Peyer's patch (tissue), 4 donors: ENCODE measurements around the gene GUCD1. TPM values are rescaled to one million over a fixed set of nuclear protein-coding genes. Genes with fewer than 3 reads are reported as not detected.
"Not testable (repeated sequence)": the region's sequence is repeated elsewhere in the genome, so short reads cannot be mapped to it uniquely, and the experiment has no call there.

ENCODE experiments used
- DNase-seq, 3 donors: peaks; one replicate each; pipeline ENCODE4 v3.0.0-alpha.2; 2017 to 2019
- H3K27ac ChIP-seq, 4 donors: fragments of 200-600 bp; sonication (generic); one replicate each; pipeline ENCODE4 v1.5.1; 2016 to 2019
- H3K27me3 ChIP-seq, 2 donors: fragments of 200-600 bp; sonication (generic); one replicate each; pipeline ENCODE4 v1.5.1; 2019
- H3K36me3 ChIP-seq, 3 donors: fragments of 200-600 bp; sonication (generic); one replicate each; pipeline ENCODE4 v1.5.1; 2016 to 2019
- H3K4me1 ChIP-seq, 4 donors: fragments of 200-600 bp; sonication (generic); one replicate each; pipeline ENCODE4 v1.5.1; 2016 to 2019
- H3K4me3 ChIP-seq, 4 donors: fragments of 200-600 bp; sonication (generic); 1 replicate in 3 of 4; 2 replicates in 1 of 4; pipeline ENCODE4 v1.5.1; 2016 to 2019; ENCODE audit warnings: mild to moderate bottlenecking in 1 of 4
- H3K9me3 ChIP-seq, 4 donors: fragments of 200-600 bp; sonication (generic); one replicate each; pipeline ENCODE4 v1.5.1; 2016 to 2019; ENCODE audit warnings: mild to moderate bottlenecking in 1 of 4
- CTCF ChIP-seq, 6 experiments: fragments of 450-650 bp in 4 of 6; fragments of 200-600 bp in 2 of 6; sonication (generic) in 1 of 6; IDR thresholded peaks; one replicate each; pipeline ENCODE4 v1.5.1; 2017 to 2019; ENCODE audit warnings: antibody characterized with exemption in 6 of 6, mild to moderate bottlenecking in 3 of 6, moderate library complexity in 1 of 6
- POLR2A ChIP-seq, 2 donors: fragments of 450-650 bp; IDR thresholded peaks; one replicate each; pipeline ENCODE4 v1.5.1; 2017; ENCODE audit warnings: antibody characterized with exemption in 2 of 2, mild to moderate bottlenecking in 2 of 2, moderate library complexity in 2 of 2
- total RNA-seq, 4 donors: library from RNA; depleted of rRNA; stranded (reverse); fragments of >200 nt; gene quantifications; one replicate each; pipeline ENCODE4 v1.1.0, GENCODE V29; 2016

Gene GUCD1
- total RNA-seq: 100 to 1,000 TPM; 167 to 585 (median 458) TPM

- Histone ChIP-seq H3K27me3 (no peaks in the 10 kb centered on the region), H3K36me3 (peaks cover 0 to 27% (median 0%) of the 10 kb centered on the region in 3 donors), H3K4me1 (peaks cover 0 to 66% (median 16%) of the 10 kb centered on the region in 4 donors), H3K9me3 (no peaks in the 10 kb centered on the region), H3K27ac (peak within 1 kb of the TSS; percentile 87 to 99 (median 96)), H3K4me3 (peak within 1 kb of the TSS; percentile 76 to 92 (median 80))
- DNase-seq: peak; percentile 29 to 72 (median 65)
- TF ChIP-seq POLR2A (IDR thresholded peaks at IDR 0.05) (peak; percentile 96), CTCF (IDR thresholded peaks at IDR 0.05) (no peak)
These were observed at the start of gene GUCD1 for GRCh38 chr22:24554313-24555164. TSS of gene GUCD1 (minus strand) at chr22:24555138. CDS start at chr22:24554991, 147 bp downstream.

- H3K9me3 ChIP-seq, H3K36me3 ChIP-seq, DNase-seq, H3K27me3 ChIP-seq: not testable (repeated sequence)
- peak overlapping the region; percentile 17 to 95 (median 66) for H3K27ac ChIP-seq
- peaks cover 0 to 20% (median 4%) of the 10 kb centered on the region in 4 donors for H3K4me1 ChIP-seq
- peak in 3 of 6 experiments; percentile 4 to 21 (median 16) for TF ChIP-seq CTCF (IDR thresholded peaks at IDR 0.05)
- H3K4me3 ChIP-seq: peak overlapping the region in 2 of 4 donors; percentile 44 to 59
These were observed 49.1 kb upstream of the GUCD1 start for GRCh38 chr22:24603770-24604629.

GRCh38 chr22:24602847-24603769, 48.2 kb upstream of the GUCD1 start, which contains the start of gene GGT1:
TSS of gene GGT1 (plus strand) at chr22:24603193. CDS start at chr22:24611082, 7,889 bp downstream.
- TF ChIP-seq POLR2A (IDR thresholded peaks at IDR 0.05): peak in 1 of 2 donors; percentile 50
- H3K4me1 ChIP-seq: peaks cover 0 to 20% (median 4%) of the 10 kb centered on the region in 4 donors
- peak within 1 kb of the TSS; percentile 17 to 95 (median 66) for H3K27ac ChIP-seq
- not testable (repeated sequence) for H3K36me3 ChIP-seq, H3K9me3 ChIP-seq, H3K27me3 ChIP-seq, DNase-seq
- peak within 1 kb of the TSS in 3 of 4 donors; percentile 4 to 59 (median 44) for H3K4me3 ChIP-seq

GRCh38 chr22:24602105-24602749, 47.3 kb upstream of the GUCD1 start:
- Histone ChIP-seq H3K27ac (peak overlapping the region in 3 of 4 donors; percentile 55 to 95 (median 78)), H3K4me1 (peaks cover 0 to 20% (median 4%) of the 10 kb centered on the region in 4 donors)
- not testable (repeated sequence) for H3K4me3 ChIP-seq, H3K27me3 ChIP-seq, H3K36me3 ChIP-seq, DNase-seq, H3K9me3 ChIP-seq

GRCh38 chr22:24601217-24602104, 46.5 kb upstream of the GUCD1 start:
- H3K9me3 ChIP-seq: no peaks in the 10 kb centered on the region
- peaks cover 0 to 20% (median 4%) of the 10 kb centered on the region in 4 donors for H3K4me1 ChIP-seq
- H3K27ac ChIP-seq: peak overlapping the region in 3 of 4 donors; percentile 23 to 95 (median 78)
- H3K27me3 ChIP-seq: no peaks in the 10 kb centered on the region
- no peaks in the 10 kb centered on the region for H3K36me3 ChIP-seq
- no peak overlapping the region for H3K4me3 ChIP-seq
- DNase-seq: peak in 2 of 3 donors; percentile 92 to 94
- TF ChIP-seq CTCF (IDR thresholded peaks at IDR 0.05) (no peak), POLR2A (IDR thresholded peaks at IDR 0.05) (peak; percentile 40 to 69)

- H3K36me3 ChIP-seq, H3K4me3 ChIP-seq, DNase-seq, H3K27me3 ChIP-seq, H3K9me3 ChIP-seq: not testable (repeated sequence)
- H3K27ac ChIP-seq: peak overlapping the region in 1 of 4 donors; percentile 95
- H3K4me1 ChIP-seq: peaks cover 0 to 20% (median 4%) of the 10 kb centered on the region in 4 donors
These were observed 45.2 kb upstream of the GUCD1 start for GRCh38 chr22:24599958-24600715.
